PC-9 (cell line): ENCODE data around the gene DMRTB1. TPM values are rescaled to one million over a fixed set of nuclear protein-coding genes. Genes with fewer than 3 reads are reported as not detected.
A peak's percentile ranks its signal among the peaks of the same experiment; 100 is the strongest.

Experiments used
- BruUV-seq: library from RNA; stranded (reverse); fragments of 400-500 nt; replicated peaks from 2 replicates; lab custom pipeline; 2021; lab: Mats Ljungman, UMichigan
- CTCF ChIA-PET: fragments of 300-600 bp; sonication (Branson Sonifier 250); formaldehyde crosslinking; loops from one replicate; lab custom pipeline; 2022; ENCODE audit warnings: antibody characterized with exemption; lab: Charles Lee
- POLR2A ChIA-PET: fragments of 300-600 bp; sonication (Branson Sonifier 250); formaldehyde crosslinking; loops from one replicate; lab custom pipeline; 2022; ENCODE audit warnings: antibody characterized with exemption; ENCODE audit not compliant: unreplicated experiment; lab: Charles Lee
- DNase-seq, 2 experiments: peaks; one replicate each; pipeline versions ENCODE4 v3.0.0 to v3.0.0-alpha.2; 2015 to 2022; ENCODE audit warnings: mixed read lengths in 1 of 2
- H2AFZ ChIP-seq: fragments of 200-600 bp; sonication (generic); 2 replicates; pipeline ENCODE4 v1.8.1; 2017; ENCODE audit warnings: antibody characterized with exemption
- H3F3A ChIP-seq: fragments of 200-600 bp; sonication (generic); 2 replicates; pipeline ENCODE4 v1.8.1; 2017; ENCODE audit warnings: antibody characterized with exemption, mild to moderate bottlenecking, low read depth; ENCODE audit not compliant: insufficient read depth
- H3K27ac ChIP-seq: fragments of 200-600 bp; sonication (generic); 2 replicates; pipeline ENCODE4 v1.6.1; 2016; ENCODE audit warnings: mixed run types
- H3K27me3 ChIP-seq: fragments of 200-600 bp; sonication (generic); 2 replicates; pipeline ENCODE4 v1.6.1; 2016; ENCODE audit warnings: low read depth, mixed run types; ENCODE audit not compliant: insufficient read depth
- H3K36me3 ChIP-seq: fragments of 200-600 bp; sonication (generic); 2 replicates; pipeline ENCODE4 v1.6.1; 2016; ENCODE audit warnings: low read depth, mixed run types
- H3K4me1 ChIP-seq: fragments of 200-600 bp; sonication (generic); replicated peaks from 2 replicates; pipeline ENCODE4 v1.6.1; 2016; ENCODE audit warnings: mixed run types; ENCODE audit not compliant: insufficient read depth
- H3K4me2 ChIP-seq: fragments of 200-600 bp; sonication (generic); 2 replicates; pipeline ENCODE4 v1.6.1; 2017; ENCODE audit warnings: mixed run types
- H3K4me3 ChIP-seq: fragments of 200-600 bp; sonication (generic); 2 replicates; pipeline ENCODE4 v1.6.1; 2016; ENCODE audit warnings: mixed run types
- H3K79me2 ChIP-seq: fragments of 200-600 bp; sonication (generic); 2 replicates; pipeline ENCODE4 v1.6.1; 2017; ENCODE audit warnings: low read depth, mixed run types
- H3K9me2 ChIP-seq: fragments of 200-600 bp; sonication (generic); 2 replicates; pipeline ENCODE4 v1.8.1; 2017; ENCODE audit warnings: mild to moderate bottlenecking; ENCODE audit not compliant: insufficient read depth
- H3K9me3 ChIP-seq: fragments of 200-600 bp; sonication (generic); 2 replicates; pipeline ENCODE4 v1.8.1; 2016; ENCODE audit warnings: low read depth; ENCODE audit not compliant: insufficient read depth
- H4K20me1 ChIP-seq: fragments of 200-600 bp; sonication (generic); 2 replicates; pipeline ENCODE4 v1.8.1; 2017; ENCODE audit not compliant: insufficient read depth
- CTCF ChIP-seq: fragments of 200-600 bp; sonication (generic); conservative IDR thresholded peaks from 2 replicates; pipeline ENCODE4 v1.6.1; 2017; ENCODE audit warnings: mixed run types, antibody characterized with exemption, mild to moderate bottlenecking, moderate library complexity
- EZH2 ChIP-seq: fragments of 200-600 bp; sonication (generic); IDR thresholded peaks from 2 replicates; pipeline ENCODE4 v1.8.0; 2017; ENCODE audit warnings: antibody characterized with exemption, low read depth
- intact Hi-C: fragments of 100-400 bp; cut with micrococcal nuclease; formaldehyde crosslinking; loops from one replicate; pipeline ENCODE4 v1.10.0; 2022; ENCODE audit not compliant: unreplicated experiment
- total RNA-seq: library from RNA; stranded (reverse); gene quantifications from 2 replicates; pipeline ENCODE4 v1.2.3, GENCODE V29; 2021

DMRTB1 gene
- total RNA-seq, 1 experiment from 2014 or later, result not detected

- no TSS peak for BruUV-seq
- Histone ChIP-seq H3K4me1 (no peaks in the 10 kb centered on the region), H3K4me2 (no peak overlapping the region), H4K20me1 (no peaks in the 10 kb centered on the region), H3K27me3 (peaks cover 75% of the 10 kb centered on the region), H3F3A (no peaks in the 10 kb centered on the region), H3K9me3 (no peaks in the 10 kb centered on the region), H3K9me2 (no peaks in the 10 kb centered on the region), H3K27ac (no peak overlapping the region), H3K4me3 (no peak overlapping the region), H3K36me3 (no peaks in the 10 kb centered on the region), H2AFZ (no peak overlapping the region), H3K79me2 (no peaks in the 10 kb centered on the region)
- intact Hi-C loops, result loop anchor here (2.0 kb wide), 1 partner anchor 109 kb away; no protein-coding TSS in a partner anchor
- DNase-seq, result no peak
- POLR2A ChIA-PET, result no interaction called here
- no peak for TF ChIP-seq EZH2
- no peak for TF ChIP-seq CTCF
- CTCF ChIA-PET, result no interaction called here
These were observed 24.5 kb downstream of the DMRTB1 start for GRCh38 chr1:53483656-53484055.

- no peak for TF ChIP-seq CTCF
- TF ChIP-seq EZH2, result no peak
- H3K9me2 ChIP-seq, result no peaks in the 10 kb centered on the region
- no peaks in the 10 kb centered on the region for H3F3A ChIP-seq
- no peaks in the 10 kb centered on the region for H3K36me3 ChIP-seq
- no peak overlapping the region for H3K4me3 ChIP-seq
- POLR2A ChIA-PET, result no interaction called here
- no peaks in the 10 kb centered on the region for H3K79me2 ChIP-seq
- intact Hi-C loops, result loop anchor here (1.0 to 2.0 kb wide), 4 partner anchors 108 to 269 kb away; no protein-coding TSS in a partner anchor
- CTCF ChIA-PET, result no interaction called here
- DNase-seq, result peak in 1 of 2 experiments; percentile 20
- H3K9me3 ChIP-seq, result no peaks in the 10 kb centered on the region
- no peak overlapping the region for H3K27ac ChIP-seq
- H3K4me1 ChIP-seq, result no peaks in the 10 kb centered on the region
- BruUV-seq, result no TSS peak
- no peak overlapping the region for H2AFZ ChIP-seq
- peaks cover 66% of the 10 kb centered on the region for H3K27me3 ChIP-seq
- H4K20me1 ChIP-seq, result no peaks in the 10 kb centered on the region
- no peak overlapping the region for H3K4me2 ChIP-seq
These were observed 25.7 kb downstream of the DMRTB1 start for GRCh38 chr1:53484705-53485477.

- peaks cover 58% of the 10 kb centered on the region for H3K27me3 ChIP-seq
- TF ChIP-seq EZH2 (no peak), CTCF (peak; percentile 91)
- intact Hi-C loops, result loop anchor here (1.0 to 2.0 kb wide), 4 partner anchors 107 to 269 kb away; no protein-coding TSS in a partner anchor
- no peak overlapping the region for H3K4me3 ChIP-seq
- no peaks in the 10 kb centered on the region for H3K36me3 ChIP-seq
- DNase-seq, result peak; percentile 52 to 81
- H3F3A ChIP-seq, result no peaks in the 10 kb centered on the region
- CTCF ChIA-PET, result interaction anchor here (0.6 to 1.3 kb wide), 4 partner anchors 36 to 269 kb away, joined by 3 to 6 read pairs (median 4); no protein-coding TSS in a partner anchor
- no peaks in the 10 kb centered on the region for H3K4me1 ChIP-seq
- no peaks in the 10 kb centered on the region for H4K20me1 ChIP-seq
- H3K79me2 ChIP-seq, result no peaks in the 10 kb centered on the region
- H3K27ac ChIP-seq, result no peak overlapping the region
- no TSS peak for BruUV-seq
- H2AFZ ChIP-seq, result no peak overlapping the region
- no peaks in the 10 kb centered on the region for H3K9me2 ChIP-seq
- no peaks in the 10 kb centered on the region for H3K9me3 ChIP-seq
- POLR2A ChIA-PET, result no interaction called here
- no peak overlapping the region for H3K4me2 ChIP-seq
These were observed 26.5 kb downstream of the DMRTB1 start for GRCh38 chr1:53485478-53486394.
